Common myeloid progenitor, CD34-positive (primary cell): Measurements from ENCODE around the gene IPO11.
"Not testable (repeated sequence)": the region's sequence is repeated elsewhere in the genome, so short reads cannot be mapped to it uniquely, and the experiment has no call there.

Experiments
- CTCF ChIA-PET: fragments of 350-600 bp; sonication (Branson Sonifier 250); formaldehyde crosslinking; loops from one replicate; lab custom pipeline; 2021; ENCODE audit warnings: antibody characterized with exemption; lab: Charles Lee
- POLR2A ChIA-PET: fragments of 350-600 bp; sonication (Branson Sonifier 250); formaldehyde crosslinking; loops from one replicate; lab custom pipeline; 2021; ENCODE audit warnings: antibody characterized with exemption; lab: Charles Lee
- DNase-seq, 3 donors: peaks; one replicate each; pipeline versions ENCODE4 v3.0.0 to v3.0.0-alpha.2; 2013
- H3K27ac ChIP-seq, 2 experiments: 1 replicate in 1 of 2; 2 replicates in 1 of 2; pipeline ENCODE4 v1.7.0; 2013; ENCODE audit warnings: inconsistent platforms in 2 of 2, low read length in 2 of 2, mild to moderate bottlenecking in 2 of 2, low read depth in 1 of 2, moderate library complexity in 1 of 2; ENCODE audit not compliant: severe bottlenecking in 2 of 2, insufficient read depth in 1 of 2, poor library complexity in 1 of 2
- H3K27me3 ChIP-seq, 5 experiments: replicated peaks in 2 of 5; 1 replicate in 3 of 5; 2 replicates in 2 of 5; pipeline versions ENCODE4 v1.6.1 to v1.7.0; 2013; ENCODE audit warnings: low read length in 4 of 5, mild to moderate bottlenecking in 2 of 5, moderate library complexity in 2 of 5, inconsistent platforms in 1 of 5; ENCODE audit not compliant: insufficient read depth in 5 of 5, control insufficient read depth in 4 of 5
- H3K36me3 ChIP-seq, 4 experiments: 1 replicate in 2 of 4; 2 replicates in 2 of 4; pipeline versions ENCODE4 v1.6.1 to v1.7.0; 2013; ENCODE audit warnings: low read length in 3 of 4, control low read depth in 1 of 4, mild to moderate bottlenecking in 1 of 4; ENCODE audit not compliant: control insufficient read depth in 4 of 4, insufficient read depth in 4 of 4
- H3K4me1 ChIP-seq, 4 experiments: 1 replicate in 3 of 4; 2 replicates in 1 of 4; pipeline versions ENCODE4 v1.6.1 to v1.7.1; 2013; ENCODE audit warnings: low read length in 3 of 4, mild to moderate bottlenecking in 3 of 4, control low read depth in 1 of 4, inconsistent platforms in 1 of 4, moderate library complexity in 1 of 4; ENCODE audit not compliant: control insufficient read depth in 4 of 4, insufficient read depth in 4 of 4; ENCODE audit errors: control extremely low read depth in 1 of 4
- H3K4me3 ChIP-seq, 7 experiments: 1 replicate in 4 of 7; 2 replicates in 3 of 7; pipeline versions ENCODE4 v1.5.1 to v1.7.0; 2013; ENCODE audit warnings: mild to moderate bottlenecking in 7 of 7, low read length in 6 of 7, moderate library complexity in 6 of 7, inconsistent platforms in 2 of 7, low read depth in 2 of 7, control low read depth in 1 of 7; ENCODE audit not compliant: insufficient read depth in 4 of 7, control insufficient read depth in 1 of 7; ENCODE audit errors: extremely low read depth in 1 of 7
- H3K9me3 ChIP-seq, 5 experiments: 1 replicate in 4 of 5; 2 replicates in 1 of 5; pipeline versions ENCODE4 v1.6.1 to v1.7.1; 2013; ENCODE audit warnings: low read length in 4 of 5, mild to moderate bottlenecking in 2 of 5, inconsistent platforms in 1 of 5, low read depth in 1 of 5, moderate library complexity in 1 of 5; ENCODE audit not compliant: control insufficient read depth in 4 of 5, insufficient read depth in 2 of 5; ENCODE audit errors: control extremely low read depth in 1 of 5
- WGBS: methylation state at CpG from one replicate; pipeline ENCODE4 v1.1.5; 2013; ENCODE audit not compliant: insufficient coverage; 5-methylcytosine and 5-hydroxymethylcytosine counted together

Gene IPO11

DNA sequence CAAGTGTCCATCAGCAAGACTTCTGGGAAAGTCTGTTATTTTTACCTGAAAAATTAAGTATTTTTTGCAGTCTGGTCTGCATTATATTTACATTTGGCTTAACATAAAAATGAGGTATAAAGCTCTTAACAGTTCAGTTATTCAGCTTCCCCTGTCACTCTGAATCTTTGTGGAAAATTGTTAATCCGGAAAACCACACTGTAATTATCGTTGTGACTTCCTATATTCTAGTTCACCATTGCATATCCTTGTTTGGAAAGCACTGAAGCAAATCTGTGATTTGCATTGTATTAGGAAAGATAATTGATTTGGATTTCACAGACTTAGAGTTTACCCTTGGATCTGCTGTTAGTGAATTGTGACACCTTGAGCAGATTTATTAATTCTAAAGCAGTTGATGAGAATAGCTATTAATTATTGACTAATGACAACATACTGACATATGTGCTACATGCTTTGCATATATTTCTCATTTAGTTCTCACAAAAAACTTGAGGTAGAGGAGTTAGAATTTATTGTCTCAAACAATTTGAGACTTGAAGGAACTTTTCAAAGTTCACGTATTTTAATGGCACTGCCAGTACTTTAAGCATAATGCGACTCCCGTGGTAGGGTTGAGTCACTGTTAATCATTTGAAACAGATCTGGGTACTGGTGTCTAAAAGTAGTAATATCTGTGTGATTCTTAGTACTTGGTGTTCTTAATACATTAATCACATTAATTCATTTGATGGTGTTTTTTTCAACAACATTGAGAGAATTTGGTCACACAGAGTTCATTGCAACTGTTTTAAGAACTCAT is 94.3 kb downstream of the IPO11 start:
- Histone ChIP-seq H3K4me3 (no peak overlapping the region), H3K27ac (no peak overlapping the region), H3K4me1 (no peaks in the 10 kb centered on the region), H3K27me3 (no peaks in the 10 kb centered on the region), H3K36me3 (peaks cover 0 to 14% (median 9%) of the 10 kb centered on the region in 4 experiments), H3K9me3 (peaks cover 0 to 1% (median 0%) of the 10 kb centered on the region in 5 experiments)
- ChIA-PET CTCF (no interaction called here), POLR2A (no interaction called here)
- no peak for DNase-seq
- WGBS = 100% methylated on average over 1 of the region's 5 CpGs

DNA sequence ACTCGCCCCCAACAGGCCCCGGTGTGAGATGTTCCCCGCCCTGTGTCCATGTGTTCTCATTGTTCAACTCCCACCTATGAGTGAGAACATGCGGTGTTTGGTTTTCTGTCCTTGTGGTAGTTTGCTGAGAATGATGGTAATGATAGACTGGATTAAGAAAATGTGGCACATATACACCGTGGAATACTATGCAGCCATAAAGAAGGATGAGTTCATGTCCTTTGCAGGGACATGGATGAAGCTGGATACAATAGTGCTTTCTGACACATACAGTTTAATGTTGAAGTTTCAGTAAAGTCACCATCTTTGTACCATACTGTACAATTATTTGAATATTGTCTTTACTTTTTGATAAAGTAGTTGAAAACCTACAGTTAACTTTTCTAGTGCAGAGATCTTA is 96.2 kb downstream of the IPO11 start:
- H3K27ac ChIP-seq, H3K9me3 ChIP-seq, DNase-seq, H3K4me3 ChIP-seq, H3K27me3 ChIP-seq, POLR2A ChIA-PET, H3K4me1 ChIP-seq: not testable (repeated sequence)
- WGBS = 100% methylated on average over 1 of the region's 5 CpGs
- CTCF ChIA-PET = interaction anchor here (0.9 kb wide), 1 partner anchor 79 kb away, joined by 3 read pairs; no protein-coding TSS in a partner anchor
- H3K36me3 ChIP-seq = peaks cover 0 to 14% (median 8%) of the 10 kb centered on the region in 4 experiments

GRCh38 chr5:62509806-62510205 is 97.2 kb downstream of the IPO11 start:
- Histone ChIP-seq H3K4me1 (no peaks in the 10 kb centered on the region), H3K9me3 (peaks cover 0 to 1% (median 0%) of the 10 kb centered on the region in 5 experiments), H3K27ac (no peak overlapping the region), H3K27me3 (no peaks in the 10 kb centered on the region), H3K4me3 (no peak overlapping the region), H3K36me3 (peaks cover 0 to 14% (median 8%) of the 10 kb centered on the region in 4 experiments)
- POLR2A ChIA-PET = no interaction called here
- WGBS = no CpG with 5 or more reads among the region's 1 CpG
- DNase-seq = no peak
- CTCF ChIA-PET = interaction anchor here (0.9 kb wide), 1 partner anchor 80 kb away, joined by 3 read pairs; no protein-coding TSS in a partner anchor

DNA sequence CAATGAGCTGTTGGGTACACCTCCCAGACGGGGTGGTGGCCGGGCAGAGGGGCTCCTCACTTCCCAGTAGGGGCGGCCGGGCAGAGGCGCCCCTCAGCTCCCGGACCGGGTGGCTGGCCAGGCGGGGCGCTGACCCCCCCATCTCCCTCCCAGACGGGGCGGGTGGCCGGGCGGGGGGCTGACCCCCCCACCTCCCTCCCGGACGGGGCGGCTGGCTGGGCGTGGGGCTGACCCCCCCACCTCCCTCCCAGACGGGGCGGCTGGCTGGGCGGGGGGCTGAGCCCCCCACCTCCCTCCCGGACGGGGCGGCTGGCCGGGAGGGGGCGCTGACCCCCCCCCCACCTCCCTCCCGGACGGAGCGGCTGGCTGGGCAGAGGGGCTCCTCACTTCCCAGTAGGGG is 100.5 kb downstream of the IPO11 start:
- no CpG with 5 or more reads among the region's 28 CpGs for WGBS
- not testable (repeated sequence) for H3K27ac ChIP-seq, H3K9me3 ChIP-seq

GRCh38 chr5:62514510-62515119 is 102.1 kb downstream of the IPO11 start:
- ChIA-PET POLR2A (no interaction called here), CTCF (no interaction called here)
- Histone ChIP-seq H3K4me3 (no peak overlapping the region), H3K36me3 (peaks cover 0 to 15% (median 4%) of the 10 kb centered on the region in 4 experiments), H3K27me3 (no peaks in the 10 kb centered on the region), H3K4me1 (no peaks in the 10 kb centered on the region), H3K9me3 (no peaks in the 10 kb centered on the region), H3K27ac (no peak overlapping the region)
- peak in 2 of 3 donors; percentile 6 to 9 for DNase-seq
- WGBS = no CpG with 5 or more reads among the region's 6 CpGs

More for the DNA sequence above, 100.5 kb downstream of the IPO11 start:
- H3K4me1 ChIP-seq, H3K27me3 ChIP-seq, DNase-seq, POLR2A ChIA-PET, H3K4me3 ChIP-seq, CTCF ChIA-PET: not testable (repeated sequence)
- peaks cover 2 to 19% (median 7%) of the 10 kb centered on the region in 4 experiments for H3K36me3 ChIP-seq

GRCh38 chr5:62520812-62521211 is 108.2 kb downstream of the IPO11 start:
- H3K4me1 ChIP-seq, POLR2A ChIA-PET, DNase-seq, CTCF ChIA-PET, H3K4me3 ChIP-seq, H3K9me3 ChIP-seq, H3K27ac ChIP-seq, H3K27me3 ChIP-seq: not testable (repeated sequence)
- H3K36me3 ChIP-seq = peaks cover 2 to 15% (median 9%) of the 10 kb centered on the region in 4 experiments
- no CpG with 5 or more reads among the region's 1 CpG for WGBS

DNA sequence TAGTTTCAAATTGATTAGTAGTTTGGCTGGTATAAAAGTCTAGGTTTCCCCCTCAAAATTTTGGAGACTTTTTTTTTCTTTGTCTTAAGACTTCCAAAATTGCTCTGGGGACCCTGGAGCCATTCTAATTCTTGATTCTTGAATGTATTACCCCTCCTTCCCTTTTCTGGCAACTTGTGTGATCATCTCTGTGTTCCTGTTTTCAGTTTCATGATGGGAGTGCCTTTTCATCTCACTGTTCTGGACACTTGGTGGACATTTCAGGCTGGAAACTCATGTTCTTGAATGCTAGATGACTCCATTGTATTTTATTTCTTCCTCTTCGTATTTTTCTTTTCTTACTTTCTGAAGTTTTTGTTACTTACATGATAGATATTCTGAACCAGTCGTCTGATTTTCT is 108.8 kb downstream of the IPO11 start:
- H3K36me3 ChIP-seq = peaks cover 2 to 19% (median 10%) of the 10 kb centered on the region in 4 experiments
- no peak overlapping the region for H3K27ac ChIP-seq
- H3K9me3 ChIP-seq = peaks cover 0 to 3% (median 0%) of the 10 kb centered on the region in 5 experiments
- no peak overlapping the region for H3K4me3 ChIP-seq
- CTCF ChIA-PET = no interaction called here
- WGBS = 100% methylated on average over 1 of the region's 2 CpGs
- POLR2A ChIA-PET = no interaction called here
- H3K27me3 ChIP-seq = no peaks in the 10 kb centered on the region
- peak in 2 of 3 donors; percentile 11 to 21 for DNase-seq
- H3K4me1 ChIP-seq = no peaks in the 10 kb centered on the region
